H1 (cell line): Measurements from ENCODE around the gene ZBTB4. TPM values are rescaled to one million over a fixed set of nuclear protein-coding genes. Genes with fewer than 3 reads are reported as not detected.

ENCODE experiments used
- CTCF ChIA-PET: fragments of 300-600 bp; sonication (Branson Sonifier 250); formaldehyde crosslinking; loops from one replicate; lab custom pipeline; 2021; ENCODE audit not compliant: partially characterized antibody; lab: Charles Lee
- POLR2A ChIA-PET: fragments of 300-600 bp; sonication (Branson Sonifier 250); formaldehyde crosslinking; loops from one replicate; lab custom pipeline; 2021; ENCODE audit warnings: inconsistent platforms; ENCODE audit not compliant: partially characterized antibody; lab: Charles Lee
- DNase-seq, 2 experiments: peaks; one replicate each; pipeline versions ENCODE4 v3.0.0 to v3.0.0-alpha.2; 2010 to 2022; ENCODE audit warnings: low spot score in 2 of 2, low read depth in 1 of 2, mixed read lengths in 1 of 2
- FAIRE-seq: peaks from 2 replicates; lab custom pipeline; 2011; peaks lifted over from hg19 to GRCh38; lab: Jason Lieb, UNC
- H2AFZ ChIP-seq: 2 replicates; pipeline ENCODE4 v1.8.1; 2012; ENCODE audit warnings: low read length, inconsistent platforms
- H2AK5ac ChIP-seq: 2 replicates; pipeline ENCODE4 v1.6.1; 2013; ENCODE audit warnings: low read depth, low read length
- H2BK120ac ChIP-seq: replicated peaks from 2 replicates; pipeline ENCODE3; 2013; ENCODE audit warnings: low read depth, low read length, inconsistent platforms
- H2BK12ac ChIP-seq: 2 replicates; pipeline ENCODE4 v1.6.1; 2013; ENCODE audit warnings: low read depth, low read length
- H2BK15ac ChIP-seq: 2 replicates; pipeline ENCODE4 v1.6.1; 2013; ENCODE audit warnings: low read length
- H2BK20ac ChIP-seq: 2 replicates; pipeline ENCODE4 v1.6.1; 2013; ENCODE audit warnings: low read length
- H2BK5ac ChIP-seq: 2 replicates; pipeline ENCODE4 v1.6.1; 2013; ENCODE audit warnings: low read depth, low read length
- H3K14ac ChIP-seq: 2 replicates; pipeline ENCODE4 v1.6.1; 2013; ENCODE audit warnings: inconsistent platforms; ENCODE audit not compliant: insufficient read length
- H3K18ac ChIP-seq: 2 replicates; pipeline ENCODE4 v1.6.1; 2013; ENCODE audit warnings: low read length; ENCODE audit errors: extremely low read depth
- H3K23ac ChIP-seq: 2 replicates; pipeline ENCODE4 v1.6.1; 2013; ENCODE audit warnings: inconsistent platforms; ENCODE audit not compliant: insufficient read length
- H3K23me2 ChIP-seq: 2 replicates; pipeline ENCODE4 v1.6.1; 2013; ENCODE audit warnings: low read depth, low read length
- H3K27ac ChIP-seq: 2 replicates; pipeline ENCODE4 v1.6.1; 2011; ENCODE audit warnings: low read depth, low read length, inconsistent platforms
- H3K27me3 ChIP-seq, 4 experiments: replicated peaks in 1 of 4; 1 replicate in 1 of 4; 2 replicates in 3 of 4; pipeline versions ENCODE4 v1.6.1 to v1.8.1; 2011 to 2013; ENCODE audit warnings: low read length in 3 of 4, mild to moderate bottlenecking in 3 of 4, inconsistent platforms in 2 of 4, mixed read lengths in 2 of 4, moderate library complexity in 1 of 4; ENCODE audit not compliant: control insufficient read depth in 3 of 4, insufficient read depth in 3 of 4; ENCODE audit errors: extremely low read depth in 1 of 4
- H3K36me3 ChIP-seq, 4 experiments: 2 replicates each; pipeline versions ENCODE4 v1.6.1 to v1.8.1; 2011 to 2013; ENCODE audit warnings: mild to moderate bottlenecking in 4 of 4, low read length in 3 of 4, moderate library complexity in 2 of 4, control low read depth in 1 of 4, inconsistent platforms in 1 of 4; ENCODE audit not compliant: insufficient read depth in 4 of 4, control insufficient read depth in 2 of 4
- H3K4ac ChIP-seq: replicated peaks from 2 replicates; pipeline ENCODE3; 2013; ENCODE audit warnings: low read length, low read depth, mixed read lengths, inconsistent platforms; ENCODE audit not compliant: insufficient read length
- H3K4me1 ChIP-seq, 4 experiments: replicated peaks in 1 of 4; 1 replicate in 1 of 4; 2 replicates in 3 of 4; pipeline versions ENCODE4 v1.6.1 to v1.8.1; 2011 to 2013; ENCODE audit warnings: low read length in 3 of 4, inconsistent platforms in 2 of 4, mixed read lengths in 1 of 4; ENCODE audit not compliant: insufficient read depth in 4 of 4, control insufficient read depth in 3 of 4
- H3K4me2 ChIP-seq, 2 experiments: 2 replicates each; pipeline versions ENCODE4 v1.6.1 to v1.8.1; 2011 to 2013; ENCODE audit warnings: low read depth in 2 of 2, low read length in 2 of 2, control low read depth in 1 of 2, inconsistent platforms in 1 of 2, mild to moderate bottlenecking in 1 of 2; ENCODE audit not compliant: insufficient read depth in 1 of 2
- H3K4me3 ChIP-seq, 4 experiments: fragments of 200-600, 300-600 bp in 1 of 4; sonication (generic), shearing (Covaris generic), sonication (Bioruptor Twin) in 1 of 4; 2 replicates each; pipeline versions ENCODE4 v1.5.1 to v1.8.1; 2011 to 2016; ENCODE audit warnings: low read length in 4 of 4, low read depth in 3 of 4, control low read depth in 2 of 4, inconsistent platforms in 2 of 4, mild to moderate bottlenecking in 2 of 4, mixed read lengths in 1 of 4, moderate library complexity in 1 of 4; ENCODE audit not compliant: insufficient read depth in 2 of 4; ENCODE audit errors: extremely low read depth in 1 of 4
- H3K56ac ChIP-seq: replicated peaks from 2 replicates; pipeline ENCODE3; 2013; ENCODE audit warnings: low read depth, mild to moderate bottlenecking, mixed read lengths, low read length, inconsistent platforms; ENCODE audit not compliant: insufficient read length
- H3K79me1 ChIP-seq: 2 replicates; pipeline ENCODE4 v1.6.1; 2013; ENCODE audit warnings: low read depth, low read length, control low read depth
- H3K79me2 ChIP-seq, 2 experiments: 2 replicates each; pipeline versions ENCODE4 v1.6.1 to v1.8.1; 2012 to 2013; ENCODE audit warnings: low read length in 2 of 2, mild to moderate bottlenecking in 2 of 2, inconsistent platforms in 1 of 2; ENCODE audit not compliant: insufficient read depth in 2 of 2, control insufficient read depth in 1 of 2
- H3K9ac ChIP-seq, 4 experiments: replicated peaks in 1 of 4; 1 replicate in 1 of 4; 2 replicates in 3 of 4; pipeline versions ENCODE4 v1.6.1 to v1.8.1; 2011 to 2013; ENCODE audit warnings: low read depth in 3 of 4, low read length in 3 of 4, control low read depth in 2 of 4, mild to moderate bottlenecking in 2 of 4, moderate library complexity in 2 of 4, inconsistent platforms in 1 of 4; ENCODE audit errors: extremely low read depth in 1 of 4
- H3K9me3 ChIP-seq, 2 experiments: 2 replicates each; pipeline versions ENCODE4 v1.6.1 to v1.8.1; 2012 to 2013; ENCODE audit warnings: mild to moderate bottlenecking in 2 of 2, moderate library complexity in 2 of 2, control low read depth in 1 of 2, inconsistent platforms in 1 of 2, low read depth in 1 of 2, low read length in 1 of 2, mixed read lengths in 1 of 2; ENCODE audit not compliant: insufficient read depth in 2 of 2
- H4K20me1 ChIP-seq, 2 experiments: replicated peaks in 1 of 2; 2 replicates each; pipeline versions ENCODE3 to v1.8.1; 2011 to 2013; ENCODE audit warnings: inconsistent platforms in 2 of 2, low read length in 2 of 2, mild to moderate bottlenecking in 1 of 2; ENCODE audit not compliant: insufficient read depth in 2 of 2, control insufficient read depth in 1 of 2
- H4K5ac ChIP-seq: 2 replicates; pipeline ENCODE4 v1.6.1; 2013; ENCODE audit warnings: low read length, low read depth, mixed read lengths, inconsistent platforms; ENCODE audit not compliant: insufficient read length
- H4K8ac ChIP-seq: 2 replicates; pipeline ENCODE4 v1.8.0; 2013; ENCODE audit warnings: mild to moderate bottlenecking, moderate library complexity, low read length, inconsistent platforms; ENCODE audit not compliant: insufficient read depth; ENCODE audit errors: extremely low read depth
- H4K91ac ChIP-seq: replicated peaks from 2 replicates; pipeline ENCODE3; 2013; ENCODE audit warnings: low read length, mixed read lengths, inconsistent platforms; ENCODE audit not compliant: insufficient read length
- CBX5 ChIP-seq: fragments of 300-800, 300-1000 bp; sonication (generic); IDR thresholded peaks from 2 replicates; pipeline ENCODE4 v1.7.1; 2016; ENCODE audit warnings: antibody characterized with exemption, low read length, low read depth
- CTBP2 ChIP-seq: IDR thresholded peaks from 2 replicates; pipeline ENCODE4 v1.7.0; 2011; ENCODE audit warnings: borderline replicate concordance, mild to moderate bottlenecking, moderate library complexity, mixed read lengths, low read length; ENCODE audit not compliant: insufficient read depth, insufficient read length
- EZH2 ChIP-seq: fragments of 200-600 bp; sonication (generic); IDR thresholded peaks from 2 replicates; pipeline ENCODE4 v1.7.1; 2012; ENCODE audit warnings: low read depth, mild to moderate bottlenecking, moderate library complexity, low read length, inconsistent platforms; ENCODE audit not compliant: severe bottlenecking
- HDAC6 ChIP-seq: IDR thresholded peaks from one replicate; pipeline ENCODE4 v1.7.1; 2012; ENCODE audit warnings: low read depth, mild to moderate bottlenecking, inconsistent platforms, low read length, moderate library complexity
- POLR2A ChIP-seq, 2 experiments: IDR thresholded peaks; 1 replicate in 1 of 2; 2 replicates in 1 of 2; pipeline ENCODE4 v1.6.1; 2011; ENCODE audit warnings: low read depth in 2 of 2, low read length in 2 of 2, mild to moderate bottlenecking in 2 of 2; ENCODE audit errors: control extremely low read depth in 1 of 2
- POLR2AphosphoS5 ChIP-seq: IDR thresholded peaks from 2 replicates; pipeline ENCODE4 v1.6.1; 2011; ENCODE audit warnings: low read depth, low read length
- SIX5 ChIP-seq: IDR thresholded peaks from 2 replicates; pipeline ENCODE4 v1.6.1; 2011; ENCODE audit warnings: mild to moderate bottlenecking, low read depth, low read length
- SP4 ChIP-seq: IDR thresholded peaks from 2 replicates; pipeline ENCODE4 v1.6.1; 2012; ENCODE audit warnings: low read length, inconsistent platforms
- ZNF274 ChIP-seq: IDR thresholded peaks from 2 replicates; pipeline ENCODE4 v1.7.0; 2012; ENCODE audit warnings: low read length, borderline replicate concordance; ENCODE audit errors: extremely low read depth
- WGBS, 2 experiments: shearing (Covaris generic) in 1 of 2; methylation state at CpG; one replicate each; pipeline versions ENCODE4 v1.1.6 to v1.1.7; 2013 to 2015; ENCODE audit warnings: low lambda C conversion rate in 2 of 2, mixed read lengths in 2 of 2, inconsistent platforms in 1 of 2, low coverage in 1 of 2, missing lambda C conversion rate in 1 of 2; ENCODE audit not compliant: insufficient replicate concordance in 2 of 2, insufficient coverage in 1 of 2, insufficient read length in 1 of 2; ENCODE audit errors: extremely low coverage in 1 of 2, missing lambda C conversion rate in 1 of 2; 5-methylcytosine and 5-hydroxymethylcytosine counted together
- polyA plus RNA-seq, 7 experiments: library from polyadenylated mRNA; depleted of rRNA in 3 of 7; stranded (reverse) in 5 of 7; unstranded in 2 of 7; fragments of >200 nt in 5 of 7; fragments of 200-250 nt in 2 of 7; gene quantifications; 1 replicate in 5 of 7; 2 replicates in 1 of 7; 4 replicates in 1 of 7; pipeline versions ENCODE4 v1.2.1 to v1.2.3, GENCODE V29; 2011 to 2013; ENCODE audit warnings: missing spikeins in 2 of 7, mixed read lengths in 2 of 7
- total RNA-seq: library from RNA; stranded (reverse); fragmentation: NEBNext Ultra II Directional; extraction: Animal tissue kit (Norgen Biotek cat#: 25700); gene quantifications from 2 replicates; pipeline ENCODE4 v1.2.1, GENCODE V29; 2021

ZBTB4 gene
- total and polyA plus RNA-seq, 2 of the 8 experiments (the other 6 are each of a cell fraction or from before 2014, with no cell fraction given): 5.9 to 10.1 TPM

GRCh38 chr17:7511108-7511507 lies 31.7 kb upstream of the ZBTB4 start:
- H2BK5ac ChIP-seq: no peak overlapping the region
- no peaks in the 10 kb centered on the region for H3K27me3 ChIP-seq
- peaks cover 31 to 72% (median 65%) of the 10 kb centered on the region in 4 experiments for H3K36me3 ChIP-seq
- no peak overlapping the region for H3K27ac ChIP-seq
- no peak overlapping the region for H4K91ac ChIP-seq
- no peak overlapping the region for H3K4me3 ChIP-seq
- no peak overlapping the region; the same call in 1 of the 2 replicates for H2BK20ac ChIP-seq
- no peak overlapping the region for H3K56ac ChIP-seq
- H3K14ac ChIP-seq: no peak overlapping the region
- H3K79me1 ChIP-seq: no peaks in the 10 kb centered on the region; the same call in 1 of the 2 replicates
- H2BK120ac ChIP-seq: no peak overlapping the region
- peaks cover 5% of the 10 kb centered on the region; the same call in 1 of the 2 replicates for H3K23me2 ChIP-seq
- CTCF ChIA-PET: interaction anchor here (0.6 to 11.8 kb wide), 8 partner anchors 8 to 725 kb away, joined by 3 to 251 read pairs (median 3); partner anchors contain the start of genes SENP3 and TNFSF13
- H4K20me1 ChIP-seq: peaks cover 0 to 18% of the 10 kb centered on the region in 2 experiments
- 0 out of 3 replicates have a peak, but pooled peaks of 1 of the 2 experiments have one; percentile 9 for TF ChIP-seq POLR2A (IDR thresholded peaks at IDR 0.05; ENCODE audit: control extremely low read depth in 1 of 2, low read depth in 2 of 2, low read length in 2 of 2)
- TF ChIP-seq SP4: no peak
- TF ChIP-seq HDAC6: no peak
- no peak for TF ChIP-seq CBX5
- TF ChIP-seq EZH2: no peak
- no peak for TF ChIP-seq CTBP2
- peak; percentile 51; the same call in 1 of the 2 replicates for TF ChIP-seq POLR2AphosphoS5
- no peak for TF ChIP-seq SIX5
- no peak for TF ChIP-seq ZNF274
- H3K9ac ChIP-seq: no peak overlapping the region
- H3K4me1 ChIP-seq: no peaks in the 10 kb centered on the region
- no peak overlapping the region for H2AFZ ChIP-seq
- H4K5ac ChIP-seq: no peak overlapping the region
- POLR2A ChIA-PET: interaction anchor here (1.4 to 4.5 kb wide), 2 partner anchors 19 to 26 kb away, joined by 4 to 24 read pairs; partner anchors contain the start of gene POLR2A
- H3K23ac ChIP-seq: no peak overlapping the region
- H2BK15ac ChIP-seq: no peak overlapping the region
- H2BK12ac ChIP-seq: no peak overlapping the region
- H3K4me2 ChIP-seq: no peak overlapping the region
- FAIRE-seq (no peak), DNase-seq (no peak)
- no peak overlapping the region for H2AK5ac ChIP-seq
- H3K9me3 ChIP-seq: no peaks in the 10 kb centered on the region; a peak in 1 of 4 replicates
- H3K4ac ChIP-seq: no peak overlapping the region
- 88% methylated on average over 10 of the region's 10 CpGs; no CpG with 5 or more reads in 1 of the 2 experiments for WGBS, 2 experiments
- H3K79me2 ChIP-seq: no peaks in the 10 kb centered on the region
- no peak overlapping the region for H3K18ac ChIP-seq
- H4K8ac ChIP-seq: no peak overlapping the region
